ENCODE data around the gene TGM6.
A peak's percentile ranks its signal among the peaks of the same experiment; 100 is the strongest.

The TGM6 gene

DNA sequence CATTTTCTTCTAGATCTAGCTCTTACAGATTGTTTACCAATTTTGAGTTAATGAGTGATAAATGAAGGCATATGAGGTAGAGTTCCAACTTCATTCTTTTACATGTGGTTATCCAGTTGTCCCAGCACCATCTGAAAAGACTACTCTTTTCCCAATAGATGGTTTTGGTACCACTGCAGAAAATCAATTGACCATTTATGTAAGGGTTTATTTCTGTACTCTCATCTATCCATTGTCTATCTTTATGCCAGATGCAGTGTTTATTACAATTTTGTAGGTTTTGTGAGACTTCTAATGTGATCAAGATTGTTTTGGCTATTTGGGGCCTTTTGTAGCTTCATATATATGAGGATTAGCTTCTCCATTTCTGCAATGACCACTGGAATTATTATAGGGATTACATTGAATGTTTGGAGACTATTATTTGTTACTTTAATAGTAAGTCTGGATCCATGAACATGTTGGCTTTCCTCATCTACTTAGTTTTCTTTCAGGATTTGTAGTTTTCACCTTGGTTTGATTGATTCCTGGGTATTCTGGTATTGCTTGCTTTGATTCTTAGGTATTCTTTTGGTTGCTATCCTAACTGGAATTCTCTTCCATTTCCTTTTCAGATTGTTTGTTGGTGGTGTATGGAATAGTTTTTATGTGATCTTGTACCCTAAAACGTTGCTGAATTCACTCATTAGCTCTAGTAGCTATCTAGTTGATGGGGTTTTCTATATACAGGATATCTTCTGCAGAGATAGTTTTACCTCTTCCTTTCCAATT is 79.5 kb downstream of the TGM6 start:
- no peak for DNase-seq

DNA sequence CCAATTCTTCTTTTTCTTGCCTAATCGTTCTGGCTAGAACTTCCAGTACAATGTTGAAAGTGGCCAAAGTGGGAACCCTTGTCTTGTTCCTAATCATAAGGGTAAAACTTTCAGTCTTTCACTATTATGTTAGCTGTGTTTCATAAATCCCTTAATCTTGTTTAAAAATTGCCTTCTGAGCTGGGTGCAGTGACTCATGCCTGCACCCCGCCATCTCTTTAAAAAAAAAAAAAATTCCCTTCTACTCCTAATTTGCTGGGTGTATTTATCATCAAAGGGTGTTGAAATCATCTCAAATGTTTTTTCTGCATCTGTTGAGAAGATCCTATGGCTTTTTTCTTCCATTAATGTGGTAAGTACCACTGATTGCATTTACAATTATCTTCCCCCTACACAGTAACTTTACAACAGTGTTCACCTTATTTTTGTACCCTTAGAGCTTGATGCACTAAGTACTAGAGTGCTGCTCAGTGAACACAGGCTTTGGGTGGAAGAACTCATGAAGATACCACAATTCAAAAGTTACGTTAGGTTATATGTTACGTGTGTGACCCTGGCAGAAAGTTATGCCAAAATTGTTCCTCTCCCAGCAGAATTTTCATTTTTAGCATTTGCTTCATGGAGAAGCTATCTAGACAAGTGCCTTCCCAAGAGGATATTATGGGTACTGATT is 80.2 kb downstream of the TGM6 start:
- no peak for DNase-seq

DNA sequence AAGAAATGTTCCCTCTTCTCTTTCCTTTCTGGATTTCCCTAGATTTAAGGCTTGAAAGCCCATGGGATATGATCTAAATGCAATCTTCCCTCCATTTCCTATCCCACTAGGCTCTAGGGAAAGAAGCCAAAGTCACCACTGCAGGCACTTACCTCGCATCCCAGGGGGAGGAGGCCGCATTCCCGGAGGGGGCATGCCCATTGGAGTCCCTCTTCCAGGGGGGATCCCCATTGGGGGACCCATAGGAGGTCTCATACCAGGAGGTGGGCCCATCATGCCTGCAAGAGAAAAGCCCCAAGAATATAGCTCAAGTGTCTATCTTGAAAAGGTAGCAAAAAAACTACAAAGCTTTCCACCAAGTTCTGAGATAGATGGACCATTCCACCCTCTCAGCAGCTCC is 81.8 kb downstream of the TGM6 start:
- no peak for DNase-seq

DNA sequence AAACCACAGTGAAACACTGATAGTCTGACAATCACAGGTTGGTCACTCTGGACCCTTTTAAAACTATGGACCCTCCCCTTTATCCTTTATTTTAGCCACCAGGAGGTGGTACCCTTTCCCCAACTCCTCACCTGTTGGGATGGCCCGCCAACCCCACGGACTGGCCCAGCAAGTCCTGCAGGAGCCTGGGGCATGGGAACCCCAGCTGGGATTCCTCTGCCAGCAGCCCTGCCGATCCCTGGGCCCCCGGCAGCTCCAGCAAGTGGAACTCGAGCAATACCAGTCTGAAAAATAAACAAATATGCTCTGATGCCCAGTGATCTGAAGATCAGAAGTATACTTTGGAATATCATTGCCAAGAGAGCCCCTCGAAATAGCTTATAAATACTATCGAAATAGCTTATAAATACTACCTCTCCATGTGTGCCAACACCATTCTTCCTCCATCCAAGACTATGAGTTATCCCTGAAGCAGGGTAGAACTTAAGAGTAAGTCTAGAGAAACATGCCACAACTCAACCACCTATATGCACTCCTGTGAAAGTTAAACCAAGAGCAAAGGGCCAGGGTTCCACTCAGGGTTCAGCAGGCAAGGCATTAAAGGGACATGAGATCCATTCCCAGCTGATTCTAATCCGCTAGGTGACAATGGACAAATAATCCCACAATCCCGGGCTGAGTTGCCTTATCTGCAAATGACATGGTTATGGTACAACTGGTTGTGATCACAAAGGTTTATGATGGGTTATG is 83.1 kb downstream of the TGM6 start:
- DNase-seq: no peak

DNA sequence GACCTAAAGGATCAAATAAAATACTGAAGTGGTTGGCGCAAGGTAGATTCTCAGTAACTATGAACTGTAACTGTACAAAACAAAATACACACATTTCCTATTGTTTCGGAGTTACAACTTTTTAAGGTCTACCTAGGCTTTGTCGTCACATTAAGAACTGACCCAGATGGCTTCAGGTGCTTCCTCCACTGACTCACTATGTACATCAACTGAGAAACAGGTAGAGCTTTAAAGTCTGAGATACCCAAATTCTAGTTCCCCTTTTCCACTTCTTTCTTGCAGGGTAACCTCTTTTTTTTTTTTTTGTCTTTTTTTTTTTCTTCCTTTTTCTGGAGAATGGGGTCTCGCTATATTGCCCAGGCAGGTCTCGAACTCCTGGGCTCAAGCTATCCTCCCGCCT is 84.4 kb downstream of the TGM6 start:
- DNase-seq: no peak

DNA sequence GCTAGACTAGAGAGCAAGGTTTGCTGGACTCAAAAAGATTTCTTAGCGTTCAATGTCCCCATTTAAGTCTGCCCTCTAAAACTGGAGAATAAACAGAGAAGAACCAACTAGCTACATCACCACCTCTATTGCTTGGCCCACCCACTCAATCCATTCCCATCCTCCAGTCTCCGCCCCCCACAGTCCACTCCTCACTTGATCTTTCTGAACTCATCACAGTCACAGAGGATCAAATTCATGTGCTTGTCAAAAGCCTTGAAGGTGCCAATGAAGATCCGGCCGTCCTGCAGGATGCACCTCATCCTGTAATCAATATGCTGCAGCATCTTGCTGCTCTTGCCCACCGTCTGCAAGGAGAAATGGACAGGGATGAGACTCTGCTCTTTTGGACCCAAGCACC is 86.7 kb downstream of the TGM6 start:
- DNase-seq: no peak

DNA sequence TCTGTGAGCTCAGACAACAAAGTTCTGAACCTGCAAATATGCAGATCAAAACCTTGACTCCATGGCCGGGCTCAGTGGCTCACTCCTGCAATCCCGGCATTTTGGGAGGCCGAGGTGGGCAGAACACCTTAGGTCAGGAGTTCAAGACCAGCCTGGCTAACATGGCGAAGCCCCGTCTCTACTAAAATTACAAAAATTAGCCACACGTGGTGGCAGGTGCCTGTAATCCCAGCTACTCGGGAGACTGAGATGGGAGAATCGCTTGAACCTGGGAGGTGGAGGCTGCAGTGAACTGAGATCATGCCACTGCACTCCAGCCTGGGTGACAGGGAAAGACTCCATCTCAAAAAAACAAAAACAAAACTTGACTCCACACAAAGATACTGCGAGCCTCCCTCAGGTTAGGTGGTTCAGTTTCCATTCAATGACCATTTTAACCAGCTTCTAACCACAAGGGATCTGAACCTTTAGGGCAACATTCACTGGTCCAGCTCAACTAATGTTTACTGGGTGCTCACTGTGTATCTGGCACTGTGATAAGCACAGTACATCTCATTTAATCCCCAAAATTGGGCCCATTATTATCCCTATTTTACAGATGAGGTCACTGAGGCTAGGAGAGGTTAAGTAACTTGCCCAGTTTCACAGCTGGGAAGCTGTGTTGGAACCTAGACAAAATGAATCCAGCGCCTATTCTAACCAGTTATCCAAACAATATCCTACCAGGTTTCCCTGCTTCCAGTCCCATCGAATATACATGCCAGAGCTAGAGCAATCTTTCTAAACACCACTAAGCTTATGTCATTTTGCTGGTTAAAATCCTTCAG is 88.1 kb downstream of the TGM6 start:
- DNase-seq: no peak

DNA sequence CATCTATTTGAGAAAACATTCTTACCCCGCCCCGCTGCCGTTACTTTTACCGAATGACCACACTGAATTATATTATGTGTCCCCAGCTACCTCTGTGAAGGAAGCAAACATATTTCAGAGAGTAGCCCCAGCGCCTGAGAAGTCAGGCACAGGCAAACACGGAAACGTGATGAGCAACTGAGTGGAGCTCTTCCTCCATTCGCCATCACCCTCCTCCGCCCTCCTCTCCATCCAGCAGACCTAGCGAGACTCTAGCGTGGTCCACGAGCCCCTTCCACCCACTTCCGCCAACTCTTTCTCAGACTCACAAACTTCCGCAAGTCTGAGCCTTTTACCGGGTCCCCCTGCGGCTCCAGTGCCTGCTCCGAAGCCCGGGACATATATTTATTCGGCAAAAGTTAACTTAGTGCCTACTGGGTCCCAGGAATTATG is 89.3 kb downstream of the TGM6 start:
- DNase-seq: peak; percentile 68

DNA sequence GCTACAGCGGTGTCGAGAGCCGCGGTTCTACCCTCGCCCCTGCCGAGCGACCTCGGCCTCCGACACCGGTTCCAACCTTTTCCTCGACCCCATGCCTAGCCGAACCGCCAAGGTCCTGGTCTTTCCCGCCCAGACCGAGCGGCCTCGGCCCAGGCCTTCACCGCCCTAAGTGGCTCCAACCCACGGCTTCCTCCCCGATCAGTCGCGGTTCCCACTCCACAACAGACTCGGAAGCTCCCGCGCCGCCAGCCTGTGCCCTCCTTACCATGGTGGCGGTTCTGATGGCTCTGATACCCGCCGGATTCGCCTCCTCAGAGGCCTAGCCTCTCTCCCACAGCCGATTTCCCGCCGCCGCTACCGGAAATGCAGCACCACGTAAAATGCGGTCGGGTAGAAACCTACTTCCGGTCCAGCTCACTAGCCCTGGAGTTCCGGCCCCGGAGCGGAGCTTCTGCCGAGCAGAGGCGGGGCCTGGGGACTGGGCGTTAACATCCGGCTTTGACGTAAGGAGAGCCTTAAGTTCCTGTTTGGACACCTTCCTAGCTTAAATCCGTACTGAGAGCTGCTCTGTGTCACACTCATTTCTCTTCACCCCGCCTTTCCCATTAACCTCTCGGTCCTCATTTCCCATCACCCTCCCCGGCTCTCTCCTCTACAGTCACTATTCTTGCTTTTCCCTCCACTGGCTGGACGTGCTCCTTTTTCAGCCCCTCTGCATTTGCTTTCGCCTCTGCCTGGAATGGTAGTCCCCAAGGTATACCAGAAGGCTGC is 89.9 kb downstream of the TGM6 start, which contains the start of gene SNRPB:
Gene SNRPB (minus strand): TSS at position 367 of the 771 bp plus-strand sequence. CDS start 99 bp downstream, at position 268.
- DNase-seq: peak; percentile 98

DNA sequence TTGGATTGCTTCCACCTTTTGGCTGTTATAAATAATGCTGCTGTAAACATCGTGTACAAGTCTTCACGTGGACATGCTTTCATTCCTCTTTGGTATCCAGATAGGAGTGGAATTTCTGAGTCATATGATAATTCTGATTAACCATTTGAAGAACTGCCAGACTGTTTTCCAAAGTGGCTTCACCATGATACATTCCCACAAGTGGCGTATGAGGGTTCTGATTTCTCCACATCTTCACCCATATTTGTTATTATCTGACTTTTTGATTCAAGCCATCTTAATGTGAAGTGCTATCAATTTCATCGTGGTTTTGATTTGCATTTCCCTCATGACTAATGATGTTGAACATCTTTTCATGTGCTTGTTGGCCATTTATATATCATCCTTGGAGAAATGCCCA is 92.8 kb downstream of the TGM6 start:
- no peak for DNase-seq

DNA sequence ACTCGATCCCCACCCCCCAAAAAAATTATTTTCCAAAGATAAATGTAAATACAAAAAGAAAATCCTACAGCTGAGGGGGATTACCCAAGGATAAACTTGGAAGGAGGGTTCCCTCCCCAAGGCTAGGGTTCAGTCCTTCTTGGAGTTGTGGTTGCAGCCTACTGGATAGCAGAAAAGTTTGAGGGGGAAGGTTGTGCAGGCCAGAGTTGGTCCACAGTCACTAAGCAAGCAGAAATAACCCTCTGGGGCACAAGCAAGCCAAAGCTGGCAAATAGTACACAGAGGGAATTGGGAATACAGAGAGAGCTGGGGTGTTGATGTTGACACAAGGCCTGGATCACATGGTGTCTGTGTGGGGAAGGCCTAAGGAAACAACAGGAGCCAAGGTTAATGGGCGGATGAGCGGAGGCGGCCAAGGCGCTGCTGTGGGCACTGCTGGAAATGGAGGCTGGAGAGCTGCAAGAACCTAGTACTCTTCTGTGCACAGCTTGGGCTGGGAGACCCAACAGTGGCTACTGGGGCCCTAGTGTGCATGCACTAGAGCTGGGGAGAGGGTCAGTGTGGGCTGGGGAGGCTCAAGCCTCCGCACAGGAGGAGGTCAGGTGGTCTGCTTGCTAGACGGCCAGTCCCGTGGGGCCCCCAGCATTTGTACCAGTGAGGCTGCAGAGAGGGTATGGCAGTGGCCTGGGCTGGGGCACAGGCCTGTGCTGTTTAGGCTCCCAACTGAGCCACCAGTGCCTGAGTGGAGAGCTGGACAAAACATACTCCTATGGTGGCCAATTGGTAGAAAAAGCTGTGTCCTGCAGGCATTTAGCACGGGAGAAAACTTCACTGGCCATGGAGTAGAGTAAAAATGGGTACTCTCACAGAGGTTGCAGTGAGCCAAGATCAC is 95.4 kb downstream of the TGM6 start:
- DNase-seq: no peak

DNA sequence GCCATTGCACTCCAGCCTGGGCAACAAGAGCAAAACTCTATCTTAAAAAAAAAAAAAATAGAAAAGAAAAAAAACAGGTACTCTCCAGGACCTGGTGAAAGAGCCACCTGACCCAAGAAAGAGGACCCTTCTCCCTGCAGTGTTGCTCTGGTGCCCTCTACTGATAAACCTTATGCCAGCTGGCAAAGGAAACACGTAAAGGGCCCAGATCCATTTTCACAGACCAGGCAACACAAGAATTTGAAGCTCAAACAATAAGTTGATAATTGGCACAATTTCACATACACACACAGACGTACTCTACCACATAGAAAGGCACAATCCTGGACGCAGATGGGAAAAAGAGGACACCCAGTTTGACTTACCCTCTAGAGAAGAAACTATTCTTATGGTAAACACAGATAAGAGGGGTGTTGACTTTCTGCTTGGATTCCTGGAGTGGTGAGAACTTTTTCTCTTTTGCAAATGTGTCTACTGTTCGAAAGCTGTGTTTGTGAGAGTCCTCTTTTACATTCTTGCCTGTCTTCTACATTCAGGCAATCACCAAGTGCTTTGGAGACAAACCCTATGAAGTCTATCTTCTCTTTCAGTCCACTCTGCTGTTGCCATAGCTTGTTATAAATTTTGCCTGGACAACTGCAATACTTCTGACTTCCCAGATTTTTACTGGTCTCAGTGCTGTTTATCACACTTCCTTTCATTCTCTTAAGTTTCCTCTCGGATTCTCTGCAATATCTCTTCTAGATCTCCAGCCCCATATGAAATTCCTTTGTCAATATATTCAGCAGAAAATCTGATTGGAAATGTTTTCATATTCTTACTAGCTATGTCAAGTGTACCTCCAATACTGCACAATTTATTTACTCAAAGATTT is 96.3 kb downstream of the TGM6 start:
- DNase-seq: no peak

DNA sequence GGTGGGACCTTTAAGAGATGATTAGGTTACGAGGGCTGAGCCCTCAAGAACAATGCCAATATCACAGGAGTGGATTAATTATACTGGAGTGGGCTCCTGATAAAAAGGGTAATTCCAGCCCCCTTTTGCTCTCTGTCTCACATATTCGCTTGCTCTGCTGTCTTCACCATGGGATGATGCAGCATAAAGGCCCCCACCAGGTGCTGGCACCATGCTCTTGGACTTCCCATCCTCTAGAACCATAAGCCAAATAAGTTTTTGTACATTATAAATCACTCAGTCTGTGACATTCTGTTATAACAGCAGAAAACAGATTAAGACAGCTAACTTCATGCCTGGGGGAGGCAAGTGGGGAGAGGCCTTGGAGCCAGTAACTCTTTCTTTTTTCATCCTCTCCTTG is 99.7 kb downstream of the TGM6 start:
- no peak for DNase-seq
